NCI-H69 (cell line): ENCODE results near the gene CPA3.

Experiments used
- DNase-seq: peaks from one replicate; lab custom pipeline; 2025; lab: John Stamatoyannopoulos, UW

The CPA3 gene

GRCh38 chr3:148865049-148865448, at the start of gene CPA3:
Gene CPA3, plus strand, starts transcription at chr3:148865296. Its CDS starts 12 bp downstream, at chr3:148865308.
- no peak for DNase-seq

GRCh38 chr3:148815316-148816110, 49.6 kb upstream of the CPA3 start:
- DNase-seq: no peak

DNA sequence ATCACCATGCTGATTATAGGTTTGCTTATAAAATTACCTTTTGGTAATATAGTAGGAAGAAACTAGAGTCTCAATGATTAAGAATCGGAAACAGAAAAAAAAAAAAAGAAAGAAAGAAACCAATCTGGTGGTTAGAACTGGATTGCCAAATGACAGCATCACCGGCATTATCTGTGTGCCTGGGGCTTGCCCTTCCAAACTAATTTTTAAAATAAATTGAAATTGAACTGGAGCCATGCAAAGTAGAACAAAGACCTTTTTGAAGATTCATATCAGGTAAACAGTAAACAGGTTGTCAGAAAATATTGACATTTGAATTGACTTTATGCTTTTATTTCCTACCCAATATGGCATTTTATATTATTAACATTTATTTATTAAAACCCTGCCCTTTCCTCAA, 48.7 kb upstream of the CPA3 start:
- no peak for DNase-seq

GRCh38 chr3:148816981-148817525, 48.0 kb upstream of the CPA3 start:
- DNase-seq: peak; percentile 75

DNA sequence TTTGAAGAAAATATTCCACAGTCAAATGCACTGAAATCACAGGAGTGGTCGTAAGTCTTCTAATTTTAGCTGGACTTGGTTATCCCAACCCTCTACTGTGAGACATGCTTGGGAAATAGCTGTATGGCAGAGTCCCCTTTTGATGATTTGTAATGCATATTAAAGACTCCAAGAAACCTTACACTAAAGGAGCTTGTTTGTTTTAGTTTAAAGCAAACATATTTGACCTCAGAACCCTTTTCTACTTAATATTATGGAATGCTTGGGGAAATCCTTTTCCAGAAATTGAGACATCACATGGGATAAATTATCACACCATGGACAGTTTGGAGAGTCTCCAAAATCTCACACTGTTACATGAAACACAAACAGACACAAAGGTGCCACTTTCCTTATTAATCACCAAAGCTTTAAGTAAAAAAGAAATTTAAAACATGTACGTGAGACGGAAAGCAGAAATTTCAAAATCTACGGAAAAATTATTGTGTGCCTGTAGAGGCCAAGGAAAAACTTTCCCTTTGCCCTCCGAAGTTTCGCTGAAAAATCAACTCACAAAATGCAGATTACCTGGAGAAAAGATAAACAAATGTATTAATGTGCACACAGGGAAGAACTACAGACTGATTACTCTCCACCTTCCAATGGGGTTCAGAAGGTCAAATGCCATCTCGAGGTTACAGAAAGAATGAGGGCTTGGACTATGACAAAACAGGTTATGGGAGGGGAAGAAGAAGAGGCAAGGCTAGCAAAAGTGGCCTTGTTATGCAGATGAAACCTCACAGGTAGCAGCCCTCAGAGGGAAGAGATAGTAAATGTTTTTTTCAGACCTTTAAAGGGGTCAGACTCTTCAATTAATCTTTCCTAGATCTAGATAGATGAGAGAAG, 44.5 kb upstream of the CPA3 start:
- DNase-seq: peak; percentile 7

DNA sequence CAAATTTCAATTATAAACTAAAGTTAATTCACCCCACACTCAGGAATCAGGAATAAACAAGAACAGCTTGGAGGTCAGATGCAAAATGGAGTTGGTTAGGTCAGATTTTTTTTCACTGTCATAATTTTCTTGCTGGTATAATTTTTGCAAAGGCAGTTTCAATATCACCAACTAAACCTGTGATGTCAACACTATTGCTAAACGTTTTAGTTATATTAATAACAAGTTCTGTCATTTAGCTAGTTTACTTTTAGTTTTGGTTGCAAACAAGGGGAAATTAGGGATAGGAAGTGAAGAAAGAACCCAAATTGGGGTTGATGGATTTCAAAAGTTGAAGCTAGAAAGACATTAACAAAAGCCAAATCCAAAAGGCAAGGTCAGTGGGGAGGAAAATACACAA, 42.1 kb upstream of the CPA3 start:
- DNase-seq: no peak

DNA sequence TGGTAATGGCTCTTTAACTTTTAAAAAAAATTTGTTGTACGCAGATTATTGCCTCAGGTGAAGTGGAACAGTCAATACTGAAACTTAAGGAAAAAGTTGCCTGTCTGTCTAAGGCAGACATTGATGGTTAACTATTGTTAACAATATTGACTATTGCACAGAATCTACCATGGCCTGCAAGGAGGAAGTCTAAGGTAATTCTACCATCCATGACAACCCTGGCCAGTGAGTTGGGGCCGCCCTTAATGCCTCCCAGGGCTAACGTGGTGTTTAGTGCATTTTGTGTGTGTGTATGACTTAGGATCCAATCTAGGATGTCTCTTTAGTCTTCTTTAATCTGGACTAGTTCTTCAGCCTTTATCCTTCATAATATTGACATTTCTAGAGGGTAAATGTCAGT, 39.6 kb upstream of the CPA3 start:
- no peak for DNase-seq

GRCh38 chr3:148827585-148827984, 37.5 kb upstream of the CPA3 start, which contains the start of gene CPB1:
Gene CPB1, plus strand, starts transcription at chr3:148827811. Its CDS starts 13 bp downstream, at chr3:148827824.
- no peak for DNase-seq

- no peak for DNase-seq
These were observed 36.9 kb upstream of the CPA3 start for GRCh38 chr3:148828136-148828690.

DNA sequence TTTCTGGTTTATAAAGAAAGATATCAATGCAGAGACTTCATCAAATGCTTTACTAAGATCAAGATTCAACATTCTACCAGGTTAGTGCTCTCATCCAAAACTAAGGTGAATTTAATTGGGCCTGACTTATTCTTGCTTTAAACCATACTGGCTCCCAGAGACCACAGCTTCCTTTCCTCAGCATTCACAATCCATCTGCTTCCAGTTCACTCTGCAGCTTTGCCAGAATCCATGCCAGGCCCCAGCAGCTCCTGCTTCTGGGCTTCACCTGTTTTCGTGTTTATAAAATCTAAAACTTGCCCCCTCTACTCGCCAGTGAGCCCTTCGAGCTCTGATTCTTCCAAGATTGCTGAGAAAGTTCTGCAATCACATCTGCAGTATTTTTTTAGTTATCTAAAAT, 35.2 kb upstream of the CPA3 start:
- DNase-seq: no peak

DNA sequence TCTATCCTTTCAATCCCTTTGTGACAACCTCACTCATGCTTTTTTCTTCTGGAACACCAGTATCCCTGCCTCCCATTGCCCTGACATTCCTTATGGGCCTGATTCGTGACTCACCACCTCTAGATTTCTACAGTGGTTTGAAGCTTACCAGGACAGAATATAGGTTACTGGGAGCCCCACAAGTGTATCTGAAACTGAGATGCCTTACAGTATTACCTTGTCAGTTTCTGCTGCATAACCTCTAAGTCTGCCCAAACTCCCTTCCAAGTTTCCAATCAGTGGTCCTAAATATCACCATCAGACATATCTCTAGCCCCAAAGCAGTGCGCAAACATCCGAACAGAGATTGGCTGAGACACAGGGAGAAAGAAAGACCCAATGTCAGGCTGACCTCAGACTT, 31.9 kb upstream of the CPA3 start:
- DNase-seq: no peak

DNA sequence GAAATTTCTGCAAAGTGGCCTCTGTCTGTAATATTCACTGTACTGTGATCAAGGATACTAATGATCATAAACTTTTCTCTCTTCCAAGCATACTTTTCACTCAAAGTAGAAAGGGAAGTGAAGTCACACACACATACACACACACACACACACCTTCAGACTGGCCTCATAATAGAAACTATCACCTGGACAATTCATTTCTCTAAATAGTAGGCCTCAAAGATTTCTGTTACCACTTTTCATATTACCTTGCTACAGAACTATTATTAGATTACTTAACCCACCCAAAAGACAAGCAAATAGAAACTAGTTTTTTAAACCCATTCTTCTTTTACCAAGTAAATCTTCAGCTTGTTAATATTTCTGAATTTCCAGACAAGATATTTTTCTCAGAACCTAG, 25.3 kb upstream of the CPA3 start:
- no peak for DNase-seq

- no peak for DNase-seq
These were observed 24.6 kb upstream of the CPA3 start for GRCh38 chr3:148840451-148840850.

- DNase-seq: no peak
These were observed 19.2 kb upstream of the CPA3 start for GRCh38 chr3:148845756-148846395.

GRCh38 chr3:148847351-148847750, 17.7 kb upstream of the CPA3 start:
- no peak for DNase-seq

DNA sequence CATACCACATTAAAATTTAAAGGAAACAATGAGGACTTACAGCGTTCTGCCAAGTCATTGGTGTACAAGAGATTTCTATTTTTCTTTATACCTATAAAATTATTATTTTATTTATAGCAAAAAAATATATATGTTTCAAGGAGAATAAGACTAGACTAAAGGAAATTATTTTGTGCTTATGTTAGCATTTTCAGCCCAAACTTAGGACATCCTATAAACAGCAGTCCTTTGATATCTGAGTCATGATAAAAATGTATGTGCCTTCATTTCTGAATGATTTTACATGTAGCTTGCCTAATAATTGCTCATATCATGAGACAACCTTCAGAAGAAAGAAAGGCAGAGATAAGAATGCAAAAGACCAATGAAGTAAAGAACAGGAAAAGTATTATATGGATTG, 16.7 kb upstream of the CPA3 start:
- no peak for DNase-seq

DNA sequence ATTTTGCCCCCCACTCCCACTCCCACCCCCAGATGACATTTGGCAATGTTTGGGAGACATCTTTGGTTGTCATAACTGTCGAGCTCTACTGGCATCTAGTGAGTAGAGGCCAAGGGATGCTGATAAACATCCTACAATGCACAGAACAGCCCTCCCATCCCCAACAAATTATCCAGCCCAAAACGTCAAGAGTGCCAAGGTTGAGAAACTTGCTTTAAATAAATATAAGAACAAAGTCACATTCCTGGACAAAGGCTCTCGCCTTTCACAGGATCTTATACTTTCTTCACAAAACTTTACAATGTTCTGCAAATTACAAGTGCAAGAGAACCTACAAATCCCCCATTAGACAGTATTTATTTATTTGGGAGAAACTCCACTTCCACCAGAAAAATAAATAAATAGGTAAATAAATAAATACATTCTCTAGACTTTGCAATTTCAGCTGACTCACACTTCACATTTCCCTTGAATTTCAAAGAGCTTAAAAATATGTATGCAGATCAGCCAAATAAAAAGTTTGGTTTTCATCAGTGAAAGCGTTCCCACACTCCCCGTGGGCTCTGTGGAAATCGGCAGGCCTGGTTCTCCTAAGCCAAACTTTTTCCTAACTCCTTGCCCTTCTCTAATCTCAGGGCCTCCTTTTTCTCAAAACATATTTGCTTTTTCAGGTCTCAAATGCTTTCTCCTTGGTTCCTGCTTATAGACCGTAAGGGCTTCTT, 12.7 kb upstream of the CPA3 start:
- no peak for DNase-seq

- DNase-seq: no peak
These were observed 12.0 kb upstream of the CPA3 start for GRCh38 chr3:148853076-148853475.

- DNase-seq: no peak
These were observed 11.0 kb upstream of the CPA3 start for GRCh38 chr3:148854061-148854460.

DNA sequence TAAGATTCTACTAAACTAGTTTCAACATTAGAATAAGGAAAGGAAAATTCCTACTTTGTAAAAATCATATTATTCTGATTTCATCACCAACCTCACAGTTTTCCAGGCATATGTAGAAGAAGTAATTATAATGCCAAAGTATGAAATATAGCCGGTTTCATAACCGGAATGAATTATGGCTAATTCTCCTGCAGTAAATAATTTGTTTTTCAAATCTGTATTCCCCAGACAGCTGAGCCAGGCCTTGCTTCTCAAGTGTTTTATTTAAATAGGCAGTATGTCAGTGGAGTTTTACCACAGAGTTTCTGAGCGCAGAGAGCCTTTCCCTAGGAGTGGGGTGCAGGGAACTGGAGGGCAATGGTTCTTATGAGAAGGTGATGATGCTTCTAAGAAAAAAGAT, 8.7 kb upstream of the CPA3 start:
- DNase-seq: no peak

GRCh38 chr3:148857316-148857715, 7.8 kb upstream of the CPA3 start:
- DNase-seq: no peak
